PFSK-1 (cell line): ENCODE measurements around the gene ST8SIA6.

Experiments
- POLR2AphosphoS5 ChIP-seq: IDR thresholded peaks from 2 replicates; pipeline ENCODE4 v1.6.1; 2012; ENCODE audit warnings: low read depth, mild to moderate bottlenecking, control low read depth, low read length, moderate library complexity
- TAF1 ChIP-seq: IDR thresholded peaks from 2 replicates; pipeline ENCODE4 v1.6.1; 2012; ENCODE audit warnings: low read length, control low read depth, borderline replicate concordance; ENCODE audit not compliant: insufficient read depth

- no peak for TF ChIP-seq POLR2AphosphoS5
- TF ChIP-seq TAF1: no peak
Measured at GRCh38 chr10:17479822-17480221, 25.4 kb upstream of the ST8SIA6 start.
